LNCaP clone FGC (cell line): ENCODE data around the gene PCBP3.
"Not testable (repeated sequence)": the region's sequence is repeated elsewhere in the genome, so short reads cannot be mapped to it uniquely, and the experiment has no call there.

Source experiments
- DNase-seq: peaks from one replicate; pipeline ENCODE4 v3.0.0-alpha.2; 2011; ENCODE audit warnings: low read depth
- H3K4me3 ChIP-seq: 2 replicates; pipeline ENCODE4 v1.5.1; 2011; ENCODE audit warnings: mild to moderate bottlenecking, low read depth, low read length, control low read depth
- TF ChIP-seq, protein P1 (sequence below): IDR thresholded peaks from 2 replicates; pipeline ENCODE4 v1.5.1; 2012; ENCODE audit warnings: mild to moderate bottlenecking; ENCODE audit not compliant: control insufficient read depth, insufficient read depth; ENCODE audit errors: extremely low read depth

The PCBP3 gene

DNA sequence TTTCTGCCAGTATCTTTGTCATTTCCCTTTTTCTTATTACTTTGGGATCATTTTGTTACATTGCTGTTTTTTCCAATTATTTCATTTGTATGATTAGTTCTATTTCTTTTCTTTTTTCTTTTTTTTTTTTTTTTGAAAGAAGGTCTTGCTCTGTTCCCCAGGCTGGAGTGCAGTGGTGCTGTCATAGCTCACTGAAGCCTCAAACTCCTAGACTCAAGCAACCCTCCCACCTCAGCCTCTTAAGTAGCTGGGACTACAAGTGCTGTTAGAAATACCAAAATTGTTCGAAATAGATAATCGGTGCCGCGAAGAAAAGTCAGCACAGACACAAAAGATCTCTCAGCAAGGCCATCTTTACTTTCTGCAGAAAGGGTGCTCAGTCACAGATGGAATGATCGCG lies 311.4 kb downstream of the PCBP3 start:
- H3K4me3 ChIP-seq: no peak overlapping the region
- TF ChIP-seq, protein P1, sequence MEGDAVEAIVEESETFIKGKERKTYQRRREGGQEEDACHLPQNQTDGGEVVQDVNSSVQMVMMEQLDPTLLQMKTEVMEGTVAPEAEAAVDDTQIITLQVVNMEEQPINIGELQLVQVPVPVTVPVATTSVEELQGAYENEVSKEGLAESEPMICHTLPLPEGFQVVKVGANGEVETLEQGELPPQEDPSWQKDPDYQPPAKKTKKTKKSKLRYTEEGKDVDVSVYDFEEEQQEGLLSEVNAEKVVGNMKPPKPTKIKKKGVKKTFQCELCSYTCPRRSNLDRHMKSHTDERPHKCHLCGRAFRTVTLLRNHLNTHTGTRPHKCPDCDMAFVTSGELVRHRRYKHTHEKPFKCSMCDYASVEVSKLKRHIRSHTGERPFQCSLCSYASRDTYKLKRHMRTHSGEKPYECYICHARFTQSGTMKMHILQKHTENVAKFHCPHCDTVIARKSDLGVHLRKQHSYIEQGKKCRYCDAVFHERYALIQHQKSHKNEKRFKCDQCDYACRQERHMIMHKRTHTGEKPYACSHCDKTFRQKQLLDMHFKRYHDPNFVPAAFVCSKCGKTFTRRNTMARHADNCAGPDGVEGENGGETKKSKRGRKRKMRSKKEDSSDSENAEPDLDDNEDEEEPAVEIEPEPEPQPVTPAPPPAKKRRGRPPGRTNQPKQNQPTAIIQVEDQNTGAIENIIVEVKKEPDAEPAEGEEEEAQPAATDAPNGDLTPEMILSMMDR: no peak
- DNase-seq: no peak

DNA sequence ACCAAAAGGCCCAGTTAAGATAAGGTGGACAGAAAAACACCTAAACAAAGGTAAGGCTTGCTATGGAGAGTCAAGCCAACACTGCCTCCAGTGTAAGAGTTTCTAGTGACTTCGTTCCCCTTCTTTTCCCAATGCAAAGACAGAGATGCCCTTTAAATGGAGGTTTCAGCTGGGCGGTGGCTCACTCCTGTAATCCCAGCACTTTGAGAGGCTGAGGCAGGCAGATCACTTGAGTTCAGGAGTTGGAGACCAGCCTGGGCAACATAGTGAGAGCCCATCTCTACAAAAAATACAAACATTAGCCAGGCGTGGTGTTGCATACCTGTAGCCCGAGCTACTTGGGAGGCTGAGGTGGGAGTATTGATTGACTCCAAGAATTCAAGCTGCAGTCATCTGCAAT lies 314.0 kb downstream of the PCBP3 start:
- TF ChIP-seq, protein P1: no peak
- DNase-seq: no peak
- no peak overlapping the region for H3K4me3 ChIP-seq

DNA sequence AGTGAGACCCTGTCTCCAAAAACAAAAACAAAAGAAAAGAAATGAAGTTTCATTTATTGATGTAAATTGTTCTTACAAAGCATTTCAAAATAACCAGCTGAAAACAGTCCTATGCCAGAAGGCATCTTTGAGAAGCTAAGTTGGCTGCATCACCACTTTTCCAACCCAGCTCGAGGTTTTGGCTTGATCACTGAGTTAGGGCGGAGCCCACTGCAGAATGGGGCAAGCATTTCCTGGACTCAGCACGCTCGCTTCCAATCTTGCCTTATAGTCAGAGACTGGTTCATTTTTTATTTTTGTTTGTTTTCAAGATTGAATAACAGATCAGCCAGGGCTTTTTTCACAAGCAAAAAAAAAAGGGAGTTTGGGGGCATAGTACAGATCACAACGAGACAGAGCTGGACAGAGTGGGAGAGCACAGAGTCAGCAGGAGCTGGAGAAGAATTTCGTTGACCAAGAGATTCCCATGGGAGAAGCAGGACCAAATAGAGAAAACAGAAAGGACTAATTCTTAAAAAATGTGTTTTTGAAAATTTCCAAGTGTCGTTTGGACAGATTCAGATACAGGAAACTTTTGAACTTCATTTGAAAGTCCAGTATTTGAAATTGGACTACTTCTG lies 314.6 kb downstream of the PCBP3 start:
- no peak overlapping the region for H3K4me3 ChIP-seq
- no peak for DNase-seq
- TF ChIP-seq, protein P1: no peak

DNA sequence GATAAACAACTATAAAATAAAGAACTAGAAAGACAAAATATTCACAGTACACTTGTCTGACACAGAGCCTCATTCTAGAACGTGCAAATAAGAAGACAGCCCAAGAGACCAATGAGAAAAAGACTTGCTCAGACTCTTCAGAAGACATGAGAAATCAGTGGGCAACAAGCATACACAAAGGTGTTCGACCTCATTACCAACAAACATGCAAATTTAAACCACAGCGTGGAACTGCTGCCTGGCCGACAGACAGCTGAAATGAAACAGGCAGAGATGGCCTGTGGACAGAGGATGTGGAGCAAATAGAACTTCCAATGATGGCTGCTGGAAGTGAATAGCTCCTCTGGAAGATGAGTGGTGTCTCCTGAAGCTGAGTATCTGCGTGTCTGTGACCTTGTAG lies 315.7 kb downstream of the PCBP3 start:
- no peak overlapping the region for H3K4me3 ChIP-seq
- TF ChIP-seq, protein P1: no peak

DNA sequence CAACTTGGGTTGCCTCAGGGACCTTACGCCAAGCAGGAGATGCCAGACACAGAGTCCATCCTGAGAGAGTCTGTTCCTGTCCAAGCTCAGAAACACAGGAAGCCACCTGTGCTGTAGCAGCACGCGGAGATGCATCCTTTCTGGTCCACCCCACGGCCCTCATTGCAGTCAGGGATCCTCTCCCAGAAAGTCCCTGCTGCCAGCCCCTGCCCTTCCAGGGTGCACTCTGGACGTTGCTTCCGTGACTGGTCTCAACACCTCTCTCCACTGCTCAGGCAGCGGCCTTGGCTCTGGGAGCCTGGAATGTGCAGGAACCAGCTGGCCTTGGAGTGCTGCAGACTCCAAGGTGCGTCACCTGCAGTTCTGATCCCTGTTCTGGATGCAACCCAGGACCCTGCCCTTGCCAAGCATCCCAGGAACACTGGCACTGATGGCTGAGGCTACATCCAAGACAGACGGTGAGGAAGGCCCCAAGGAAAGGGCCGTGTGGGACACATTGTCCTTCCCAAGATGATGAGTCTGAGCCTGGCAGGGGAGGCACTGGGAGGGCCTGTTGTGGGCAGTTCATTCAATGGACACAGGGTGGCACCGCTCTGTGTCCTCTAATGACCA lies 316.4 kb downstream of the PCBP3 start:
- no peak for DNase-seq
- TF ChIP-seq, protein P1: no peak
- no peak overlapping the region for H3K4me3 ChIP-seq

More for the DNA sequence above, 315.7 kb downstream of the PCBP3 start:
- DNase-seq: no peak

DNA sequence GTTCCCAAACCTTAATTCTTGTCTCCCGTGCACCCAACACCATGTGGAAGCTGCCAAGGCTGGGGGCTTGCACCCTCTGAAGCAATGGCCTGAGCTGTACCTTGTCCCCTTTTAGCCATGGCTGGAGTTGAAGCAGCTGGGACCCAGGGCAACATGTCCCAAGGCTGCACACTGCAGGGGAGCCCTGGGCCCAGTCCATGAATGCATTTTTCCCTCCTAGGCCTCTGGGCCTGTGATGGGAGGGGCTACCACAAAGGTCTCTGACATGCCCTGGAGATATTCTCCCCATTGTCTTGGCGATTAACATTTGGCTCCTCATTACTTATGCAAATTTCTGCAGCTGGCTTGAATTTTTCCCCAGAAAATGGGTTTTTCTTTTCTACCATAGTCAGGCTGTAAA lies 317.9 kb downstream of the PCBP3 start:
- H3K4me3 ChIP-seq, DNase-seq: not testable (repeated sequence)

DNA sequence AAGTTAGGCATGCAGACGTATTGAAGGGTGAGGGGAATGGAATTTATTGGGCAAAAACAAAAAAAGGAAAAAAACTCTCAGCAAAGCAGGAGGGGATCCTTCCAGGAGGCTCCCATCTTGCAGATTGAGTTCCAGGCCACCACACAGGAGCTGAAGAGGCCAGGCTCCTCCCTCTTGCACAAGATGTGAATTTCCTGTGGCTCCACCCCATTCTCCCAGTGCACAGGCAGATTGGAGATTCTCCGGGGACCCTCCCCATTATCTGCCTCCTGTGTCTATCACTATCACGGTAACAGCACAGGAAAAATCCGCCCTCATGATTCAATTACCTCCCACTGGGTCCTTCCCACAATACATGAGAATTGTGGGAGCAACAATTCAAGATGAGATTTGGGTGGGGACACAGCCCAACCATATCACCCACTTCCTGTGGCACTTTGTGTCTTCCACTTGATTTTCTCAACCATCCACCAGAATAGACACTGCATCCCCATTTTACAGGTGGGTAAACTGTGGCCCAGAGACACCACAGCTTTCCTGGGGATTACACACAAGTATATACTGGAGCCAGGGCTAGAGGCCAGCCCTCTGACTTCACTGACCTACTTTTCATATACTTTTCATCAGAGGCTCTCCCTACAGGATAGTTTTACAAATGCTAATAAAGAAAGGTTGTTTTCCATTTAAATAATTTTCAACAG lies 319.2 kb downstream of the PCBP3 start:
- TF ChIP-seq, protein P1: no peak
- H3K4me3 ChIP-seq: no peak overlapping the region
- DNase-seq: no peak
